Measurements from ENCODE around the gene TKT. TPM values are rescaled to one million over a fixed set of nuclear protein-coding genes. Genes with fewer than 3 reads are reported as not detected.

Gene TKT
- polyA plus RNA-seq, 2 donors: 264 to 374 TPM

- Histone ChIP-seq H3K27me3 (ENCODE audit: control insufficient read depth in 1 of 2, insufficient read depth in 2 of 2, low read length in 2 of 2) (no peaks in the 10 kb centered on the region), H3K4me3 (ENCODE audit: low read depth in 1 of 2, low read length in 2 of 2) (no peak overlapping the region), H3K36me3 (ENCODE audit: control insufficient read depth in 2 of 2, insufficient read depth in 2 of 2, low read length in 1 of 2) (peaks cover 28 to 64% of the 10 kb centered on the region in 2 donors), H3K27ac (ENCODE audit: low read depth in 2 of 2, low read length in 1 of 2) (no peak overlapping the region), H3K4me1 (ENCODE audit: control insufficient read depth in 2 of 2, insufficient read depth in 2 of 2, low read length in 1 of 2) (peaks cover 0 to 3% of the 10 kb centered on the region in 2 donors), H3K9me3 (ENCODE audit: control insufficient read depth in 2 of 2, insufficient read depth in 1 of 2, low read depth in 1 of 2, low read length in 1 of 2) (no peaks in the 10 kb centered on the region)
- 82 to 84% methylated on average over 11 of the region's 11 CpGs for WGBS, 2 donors
Measured at GRCh38 chr3:53180305-53181023, 75.4 kb downstream of the TKT start.

GRCh38 chr3:53179580-53179979, 76.2 kb downstream of the TKT start:
- H3K9me3 ChIP-seq (ENCODE audit: control insufficient read depth in 2 of 2, insufficient read depth in 1 of 2, low read depth in 1 of 2, low read length in 1 of 2): no peaks in the 10 kb centered on the region
- H3K27me3 ChIP-seq (ENCODE audit: control insufficient read depth in 1 of 2, insufficient read depth in 2 of 2, low read length in 2 of 2): no peaks in the 10 kb centered on the region
- H3K36me3 ChIP-seq (ENCODE audit: control insufficient read depth in 2 of 2, insufficient read depth in 2 of 2, low read length in 1 of 2): peaks cover 28 to 61% of the 10 kb centered on the region in 2 donors
- WGBS, 2 donors: 92 to 94% methylated on average over 20 of the region's 20 CpGs
- H3K27ac ChIP-seq (ENCODE audit: low read depth in 2 of 2, low read length in 1 of 2): no peak overlapping the region
- peaks cover 0 to 3% of the 10 kb centered on the region in 2 donors for H3K4me1 ChIP-seq (ENCODE audit: control insufficient read depth in 2 of 2, insufficient read depth in 2 of 2, low read length in 1 of 2)
- no peak overlapping the region for H3K4me3 ChIP-seq (ENCODE audit: low read depth in 1 of 2, low read length in 2 of 2)

GRCh38 chr3:53178246-53178645, 77.6 kb downstream of the TKT start:
- no peak overlapping the region for H3K4me3 ChIP-seq (ENCODE audit: low read depth in 1 of 2, low read length in 2 of 2)
- WGBS, 2 donors: 95 to 96% methylated on average over 15 of the region's 15 CpGs
- peaks cover 28 to 56% of the 10 kb centered on the region in 2 donors for H3K36me3 ChIP-seq (ENCODE audit: control insufficient read depth in 2 of 2, insufficient read depth in 2 of 2, low read length in 1 of 2)
- no peak overlapping the region for H3K27ac ChIP-seq (ENCODE audit: low read depth in 2 of 2, low read length in 1 of 2)
- H3K27me3 ChIP-seq (ENCODE audit: control insufficient read depth in 1 of 2, insufficient read depth in 2 of 2, low read length in 2 of 2): no peaks in the 10 kb centered on the region
- peaks cover 0 to 3% of the 10 kb centered on the region in 2 donors for H3K4me1 ChIP-seq (ENCODE audit: control insufficient read depth in 2 of 2, insufficient read depth in 2 of 2, low read length in 1 of 2)
- H3K9me3 ChIP-seq (ENCODE audit: control insufficient read depth in 2 of 2, insufficient read depth in 1 of 2, low read depth in 1 of 2, low read length in 1 of 2): no peaks in the 10 kb centered on the region

GRCh38 chr3:53175613-53176540, 79.9 kb downstream of the TKT start:
- 81 to 82% methylated on average over 9 of the region's 9 CpGs for WGBS, 2 donors
- no peaks in the 10 kb centered on the region for H3K27me3 ChIP-seq (ENCODE audit: control insufficient read depth in 1 of 2, insufficient read depth in 2 of 2, low read length in 2 of 2)
- no peak overlapping the region for H3K27ac ChIP-seq (ENCODE audit: low read depth in 2 of 2, low read length in 1 of 2)
- H3K36me3 ChIP-seq (ENCODE audit: control insufficient read depth in 2 of 2, insufficient read depth in 2 of 2, low read length in 1 of 2): peaks cover 13 to 40% of the 10 kb centered on the region in 2 donors
- no peaks in the 10 kb centered on the region for H3K9me3 ChIP-seq (ENCODE audit: control insufficient read depth in 2 of 2, insufficient read depth in 1 of 2, low read depth in 1 of 2, low read length in 1 of 2)
- no peak overlapping the region for H3K4me3 ChIP-seq (ENCODE audit: low read depth in 1 of 2, low read length in 2 of 2)
- peaks cover 0 to 3% of the 10 kb centered on the region in 2 donors for H3K4me1 ChIP-seq (ENCODE audit: control insufficient read depth in 2 of 2, insufficient read depth in 2 of 2, low read length in 1 of 2)

Other genes starting within 250 kb of the TKT start
- gene SFMBT1, start 209.9 kb downstream of the TKT start, polyA plus RNA-seq: 1 to 10 TPM; 2.3 to 3.7 TPM
- gene RFT1, start 125.6 kb downstream of the TKT start, polyA plus RNA-seq: 10 to 100 TPM in 1 of 2 donors, 1 to 10 TPM in 1; 5.7 to 11.0 TPM
- 10 to 100 TPM; 19.8 to 22.2 TPM for gene PRKCD, start 94.8 kb downstream of the TKT start, polyA plus RNA-seq
- gene DCP1A, start 91.5 kb upstream of the TKT start, polyA plus RNA-seq: 1 to 10 TPM; 4.3 to 4.6 TPM
- under 1 TPM; 0.38 to 0.61 TPM for gene CACNA1D, start 238.6 kb upstream of the TKT start, polyA plus RNA-seq

Measured in esophagus (tissue), 2 donors.